ENCODE results near the gene CNGA4.

- TF ChIP-seq EZH2 (IDR thresholded peaks at IDR 0.05; ENCODE audit: borderline replicate concordance): no peak
- TF ChIP-seq, protein P1, sequence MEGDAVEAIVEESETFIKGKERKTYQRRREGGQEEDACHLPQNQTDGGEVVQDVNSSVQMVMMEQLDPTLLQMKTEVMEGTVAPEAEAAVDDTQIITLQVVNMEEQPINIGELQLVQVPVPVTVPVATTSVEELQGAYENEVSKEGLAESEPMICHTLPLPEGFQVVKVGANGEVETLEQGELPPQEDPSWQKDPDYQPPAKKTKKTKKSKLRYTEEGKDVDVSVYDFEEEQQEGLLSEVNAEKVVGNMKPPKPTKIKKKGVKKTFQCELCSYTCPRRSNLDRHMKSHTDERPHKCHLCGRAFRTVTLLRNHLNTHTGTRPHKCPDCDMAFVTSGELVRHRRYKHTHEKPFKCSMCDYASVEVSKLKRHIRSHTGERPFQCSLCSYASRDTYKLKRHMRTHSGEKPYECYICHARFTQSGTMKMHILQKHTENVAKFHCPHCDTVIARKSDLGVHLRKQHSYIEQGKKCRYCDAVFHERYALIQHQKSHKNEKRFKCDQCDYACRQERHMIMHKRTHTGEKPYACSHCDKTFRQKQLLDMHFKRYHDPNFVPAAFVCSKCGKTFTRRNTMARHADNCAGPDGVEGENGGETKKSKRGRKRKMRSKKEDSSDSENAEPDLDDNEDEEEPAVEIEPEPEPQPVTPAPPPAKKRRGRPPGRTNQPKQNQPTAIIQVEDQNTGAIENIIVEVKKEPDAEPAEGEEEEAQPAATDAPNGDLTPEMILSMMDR (IDR thresholded peaks at IDR 0.05; ENCODE audit: poor library complexity): no peak
Measured at GRCh38 chr11:6203327-6203726, 35.6 kb upstream of the CNGA4 start.
